ENCODE data around the gene ALG14. TPM values are rescaled to one million over a fixed set of nuclear protein-coding genes. Genes with fewer than 3 reads are reported as not detected.

Gene ALG14
- total RNA-seq, 4 donors from 2014 or later = 1.5 to 4.6 (median 3.2) TPM

DNA sequence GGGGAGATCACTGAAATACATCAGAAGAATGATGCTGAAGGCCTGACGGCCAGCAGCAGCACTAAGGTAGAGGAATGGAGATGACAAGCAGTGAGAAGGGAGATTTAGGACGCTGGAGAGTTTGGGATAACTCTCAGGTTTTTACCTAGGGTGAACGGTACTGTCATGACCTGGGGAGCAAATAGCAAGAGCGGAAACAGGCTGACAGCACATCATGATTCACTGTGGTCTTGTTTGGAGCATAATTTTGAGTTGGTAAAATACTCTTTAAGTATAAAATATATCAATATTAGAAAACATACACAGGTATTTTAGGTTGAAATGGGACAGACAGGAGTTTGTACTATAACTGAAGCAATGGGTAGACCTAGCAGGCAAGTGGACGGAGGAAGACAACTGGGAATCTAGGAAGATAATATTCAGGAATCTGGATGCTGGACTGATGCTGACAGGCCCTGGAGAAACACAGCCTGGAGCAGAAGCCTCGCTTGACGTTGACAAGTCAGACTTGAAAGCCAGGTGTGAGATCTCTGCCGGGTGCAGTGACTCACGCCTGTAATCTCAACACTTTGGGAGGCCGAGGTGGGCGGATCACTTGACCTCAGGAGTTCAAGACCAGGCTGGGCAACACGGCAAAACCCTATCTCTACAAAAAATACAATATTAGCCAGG lies 33.3 kb downstream of the ALG14 start:
- H3K36me3 ChIP-seq = no peaks in the 10 kb centered on the region
- 92 to 94% methylated on average over 12 of the region's 12 CpGs for WGBS, 2 donors
- no peak for DNase-seq

DNA sequence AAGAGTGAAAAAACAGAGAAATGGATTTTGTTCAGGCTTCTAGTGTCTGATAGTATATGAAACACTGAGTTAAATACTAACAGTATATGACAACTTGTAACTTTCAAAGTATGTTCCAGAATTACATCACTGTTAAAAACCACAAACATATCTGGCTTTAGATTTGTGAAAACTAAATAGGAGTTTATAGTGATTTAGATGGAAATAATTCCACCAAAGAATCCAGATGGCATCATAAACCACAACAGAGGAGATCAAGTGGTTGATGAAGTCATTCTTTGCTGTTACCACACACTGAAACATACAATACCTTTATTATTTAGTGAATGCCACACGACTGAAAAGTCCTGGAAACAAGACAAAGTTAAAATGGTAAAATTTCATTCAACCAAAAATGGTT lies 37.2 kb downstream of the ALG14 start:
- no peaks in the 10 kb centered on the region for H3K36me3 ChIP-seq
- DNase-seq = no peak
- H3K4me1 ChIP-seq = peaks cover 0 to 5% of the 10 kb centered on the region in 2 donors
- no peaks in the 10 kb centered on the region for H3K9me3 ChIP-seq
- TF ChIP-seq, protein P1, sequence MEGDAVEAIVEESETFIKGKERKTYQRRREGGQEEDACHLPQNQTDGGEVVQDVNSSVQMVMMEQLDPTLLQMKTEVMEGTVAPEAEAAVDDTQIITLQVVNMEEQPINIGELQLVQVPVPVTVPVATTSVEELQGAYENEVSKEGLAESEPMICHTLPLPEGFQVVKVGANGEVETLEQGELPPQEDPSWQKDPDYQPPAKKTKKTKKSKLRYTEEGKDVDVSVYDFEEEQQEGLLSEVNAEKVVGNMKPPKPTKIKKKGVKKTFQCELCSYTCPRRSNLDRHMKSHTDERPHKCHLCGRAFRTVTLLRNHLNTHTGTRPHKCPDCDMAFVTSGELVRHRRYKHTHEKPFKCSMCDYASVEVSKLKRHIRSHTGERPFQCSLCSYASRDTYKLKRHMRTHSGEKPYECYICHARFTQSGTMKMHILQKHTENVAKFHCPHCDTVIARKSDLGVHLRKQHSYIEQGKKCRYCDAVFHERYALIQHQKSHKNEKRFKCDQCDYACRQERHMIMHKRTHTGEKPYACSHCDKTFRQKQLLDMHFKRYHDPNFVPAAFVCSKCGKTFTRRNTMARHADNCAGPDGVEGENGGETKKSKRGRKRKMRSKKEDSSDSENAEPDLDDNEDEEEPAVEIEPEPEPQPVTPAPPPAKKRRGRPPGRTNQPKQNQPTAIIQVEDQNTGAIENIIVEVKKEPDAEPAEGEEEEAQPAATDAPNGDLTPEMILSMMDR (IDR thresholded peaks at IDR 0.05) = no peak
- TF ChIP-seq POLR2A (IDR thresholded peaks at IDR 0.05) = no peak
- intact Hi-C loops (cut with DNase I) = no loop called here
- 88 to 97% methylated on average over 1 of the region's 1 CpG for WGBS, 2 donors
- no peak overlapping the region for H3K4me3 ChIP-seq (replicated peaks in 1 of 3)
- H3K27me3 ChIP-seq = no peaks in the 10 kb centered on the region
- H3K27ac ChIP-seq = no peak overlapping the region

More for the DNA sequence above, 33.3 kb downstream of the ALG14 start:
- Histone ChIP-seq H3K27me3 (no peaks in the 10 kb centered on the region), H3K9me3 (no peaks in the 10 kb centered on the region), H3K27ac (no peak overlapping the region), H3K4me3 (replicated peaks in 1 of 3) (no peak overlapping the region), H3K4me1 (peaks cover 0 to 11% of the 10 kb centered on the region in 2 donors)
- intact Hi-C loops (cut with DNase I) = loop anchor here (5.0 kb wide), 1 partner anchor 112 kb away; the partner anchor contains the start of gene CNN3
- TF ChIP-seq POLR2A (IDR thresholded peaks at IDR 0.05) = no peak
- TF ChIP-seq, protein P1 (IDR thresholded peaks at IDR 0.05) = no peak

DNA sequence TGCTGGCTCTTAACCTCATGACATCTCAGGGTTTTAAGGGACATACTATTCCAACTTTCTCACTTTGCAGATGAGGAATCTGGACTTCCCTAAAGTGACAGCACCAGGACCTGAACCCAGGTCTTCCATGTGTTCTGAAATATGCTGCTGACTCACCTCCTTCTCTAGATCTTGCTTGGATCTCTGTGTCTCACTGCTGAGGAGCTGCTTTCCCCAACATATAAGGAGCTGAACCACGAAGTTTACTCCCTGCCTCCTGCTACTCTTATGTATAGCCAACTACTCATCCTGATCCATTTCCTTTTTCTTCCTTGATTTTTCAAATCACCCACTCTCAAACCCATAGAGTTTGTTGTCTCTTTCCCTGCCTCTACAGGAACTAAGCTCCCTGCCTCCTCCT lies 38.2 kb downstream of the ALG14 start:
- Histone ChIP-seq H3K4me1 (no peaks in the 10 kb centered on the region), H3K27ac (no peak overlapping the region), H3K27me3 (no peaks in the 10 kb centered on the region), H3K4me3 (replicated peaks in 1 of 3) (no peak overlapping the region), H3K36me3 (no peaks in the 10 kb centered on the region), H3K9me3 (no peaks in the 10 kb centered on the region)
- no peak for DNase-seq
- intact Hi-C loops (cut with DNase I) = no loop called here
- 78 to 88% methylated on average over 1 of the region's 1 CpG for WGBS, 2 donors
- TF ChIP-seq, protein P1 (IDR thresholded peaks at IDR 0.05) = no peak
- TF ChIP-seq POLR2A (IDR thresholded peaks at IDR 0.05) = no peak

DNA sequence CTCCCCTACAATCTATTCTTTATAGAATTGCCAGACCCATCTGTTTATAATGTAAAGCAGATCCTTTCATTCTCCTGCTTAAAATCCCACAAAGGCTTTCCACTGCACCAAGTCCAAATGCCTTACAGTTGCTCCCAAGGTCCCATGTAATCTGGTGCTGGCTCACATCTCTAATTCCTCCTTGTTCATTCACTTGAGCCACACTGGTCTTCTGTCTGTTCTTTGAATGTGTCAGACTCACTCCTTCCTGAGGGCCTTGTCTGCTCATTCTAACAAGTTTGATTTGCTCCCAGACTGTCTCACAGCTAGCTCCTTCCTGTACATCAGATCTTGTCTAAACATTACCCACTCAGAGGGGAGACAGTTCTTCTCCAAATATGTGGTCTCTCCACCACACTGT lies 38.9 kb downstream of the ALG14 start:
- intact Hi-C loops (cut with DNase I) = no loop called here
- no peak overlapping the region for H3K27ac ChIP-seq

GRCh38 chr1:95029532-95029931 lies 43.2 kb downstream of the ALG14 start:
- H3K36me3 ChIP-seq = no peaks in the 10 kb centered on the region
- TF ChIP-seq, protein P1 (IDR thresholded peaks at IDR 0.05) = no peak
- no peaks in the 10 kb centered on the region for H3K27me3 ChIP-seq
- intact Hi-C loops (cut with DNase I) = no loop called here
- no peak for DNase-seq
- no peaks in the 10 kb centered on the region for H3K4me1 ChIP-seq
- H3K9me3 ChIP-seq = no peaks in the 10 kb centered on the region
- H3K4me3 ChIP-seq (replicated peaks in 1 of 3) = no peak overlapping the region
- no peak overlapping the region for H3K27ac ChIP-seq

More for the DNA sequence above, 38.9 kb downstream of the ALG14 start:
- Histone ChIP-seq H3K4me1 (no peaks in the 10 kb centered on the region), H3K36me3 (no peaks in the 10 kb centered on the region), H3K27me3 (no peaks in the 10 kb centered on the region), H3K9me3 (no peaks in the 10 kb centered on the region), H3K4me3 (replicated peaks in 1 of 3) (no peak overlapping the region)
- DNase-seq = no peak
- no peak for TF ChIP-seq POLR2A (IDR thresholded peaks at IDR 0.05)
- TF ChIP-seq, protein P1 (IDR thresholded peaks at IDR 0.05) = no peak

All from thyroid gland (tissue), 4 donors.